DND-41 (cell line): ENCODE data around the gene CENPN.

Experiments used
- EZH2 ChIP-seq: IDR thresholded peaks from 3 replicates; pipeline ENCODE4 v1.6.1; 2012; ENCODE audit warnings: borderline replicate concordance, low read depth, mild to moderate bottlenecking, moderate library complexity, low read length, inconsistent platforms; ENCODE audit not compliant: severe bottlenecking
- TF ChIP-seq, protein P1 (sequence below): IDR thresholded peaks from 2 replicates; pipeline ENCODE4 v1.5.1; 2012; ENCODE audit warnings: borderline replicate concordance, low read length, moderate library complexity, mild to moderate bottlenecking; ENCODE audit not compliant: poor library complexity, severe bottlenecking; ENCODE audit errors: extremely low read depth

- TF ChIP-seq, protein P1, sequence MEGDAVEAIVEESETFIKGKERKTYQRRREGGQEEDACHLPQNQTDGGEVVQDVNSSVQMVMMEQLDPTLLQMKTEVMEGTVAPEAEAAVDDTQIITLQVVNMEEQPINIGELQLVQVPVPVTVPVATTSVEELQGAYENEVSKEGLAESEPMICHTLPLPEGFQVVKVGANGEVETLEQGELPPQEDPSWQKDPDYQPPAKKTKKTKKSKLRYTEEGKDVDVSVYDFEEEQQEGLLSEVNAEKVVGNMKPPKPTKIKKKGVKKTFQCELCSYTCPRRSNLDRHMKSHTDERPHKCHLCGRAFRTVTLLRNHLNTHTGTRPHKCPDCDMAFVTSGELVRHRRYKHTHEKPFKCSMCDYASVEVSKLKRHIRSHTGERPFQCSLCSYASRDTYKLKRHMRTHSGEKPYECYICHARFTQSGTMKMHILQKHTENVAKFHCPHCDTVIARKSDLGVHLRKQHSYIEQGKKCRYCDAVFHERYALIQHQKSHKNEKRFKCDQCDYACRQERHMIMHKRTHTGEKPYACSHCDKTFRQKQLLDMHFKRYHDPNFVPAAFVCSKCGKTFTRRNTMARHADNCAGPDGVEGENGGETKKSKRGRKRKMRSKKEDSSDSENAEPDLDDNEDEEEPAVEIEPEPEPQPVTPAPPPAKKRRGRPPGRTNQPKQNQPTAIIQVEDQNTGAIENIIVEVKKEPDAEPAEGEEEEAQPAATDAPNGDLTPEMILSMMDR = no peak
- no peak for TF ChIP-seq EZH2
Measured at GRCh38 chr16:81070979-81071378, 64.0 kb downstream of the CENPN start.
